Inflammatory macrophage (primary cell): ENCODE data around the gene MLYCD.

Experiments
- DNase-seq, 2 donors: peaks; one replicate each; pipeline ENCODE4 v3.0.0-alpha.2; 2020 to 2022

Gene MLYCD

DNA sequence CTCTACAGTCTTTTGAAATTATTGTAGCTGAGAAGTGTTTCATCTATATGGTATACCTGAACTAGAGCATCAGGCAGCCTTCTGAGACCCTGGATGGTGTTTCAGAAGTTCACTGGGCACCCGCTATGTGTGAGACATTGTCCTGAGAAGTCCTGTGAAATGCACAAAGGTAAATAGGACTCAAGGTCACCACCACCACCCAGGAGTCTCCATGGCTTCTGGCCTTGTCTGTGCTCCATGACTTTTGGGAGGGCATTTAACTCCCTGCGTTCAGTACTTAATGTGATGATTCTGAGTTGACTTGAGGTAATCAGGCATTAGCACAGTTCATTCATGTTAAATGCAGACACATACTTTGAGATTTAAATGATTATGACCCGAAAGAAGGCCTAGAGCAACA, 1.1 kb downstream of the MLYCD start:
- no peak for DNase-seq

DNA sequence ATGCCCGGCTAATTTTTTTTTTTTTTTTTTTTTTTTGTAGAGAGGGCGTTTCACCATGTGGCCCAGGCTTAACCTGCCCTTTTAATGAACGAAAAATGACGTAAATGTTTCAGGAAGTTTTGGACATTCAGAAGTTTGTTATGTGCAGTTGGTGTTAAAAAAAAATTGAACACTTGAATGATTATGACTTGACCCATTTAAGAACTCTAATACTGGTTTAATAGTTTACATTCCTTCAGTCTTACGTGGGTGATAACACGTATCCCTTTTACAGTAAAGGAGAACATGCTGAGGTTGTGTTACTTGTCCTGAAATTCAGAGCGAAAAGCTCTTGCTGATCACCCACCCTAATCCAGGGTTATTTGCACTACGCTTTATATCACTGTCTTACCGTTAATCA, 1.7 kb downstream of the MLYCD start:
- no peak for DNase-seq

GRCh38 chr16:83901101-83901500, 2.2 kb downstream of the MLYCD start:
- DNase-seq = no peak

DNA sequence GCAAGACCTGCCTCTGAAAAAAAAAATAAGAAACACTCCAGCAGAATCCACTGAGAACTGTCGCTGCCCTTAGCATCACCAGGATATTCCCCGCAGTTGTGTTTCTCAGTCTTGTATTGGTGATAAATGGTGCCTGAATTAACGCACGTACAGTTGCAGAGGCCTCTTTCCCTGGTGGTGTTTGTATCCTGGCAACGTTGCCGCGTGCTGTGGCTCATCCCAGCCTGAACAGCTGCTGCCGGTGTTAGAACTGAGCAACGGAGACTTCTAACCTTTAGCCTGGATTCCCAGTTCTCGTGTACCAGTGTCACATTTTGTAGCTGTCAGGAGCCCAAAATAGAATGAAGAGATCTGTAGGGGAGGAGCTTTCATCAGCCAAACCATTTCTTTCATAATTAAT, 4.8 kb downstream of the MLYCD start:
- DNase-seq = no peak

DNA sequence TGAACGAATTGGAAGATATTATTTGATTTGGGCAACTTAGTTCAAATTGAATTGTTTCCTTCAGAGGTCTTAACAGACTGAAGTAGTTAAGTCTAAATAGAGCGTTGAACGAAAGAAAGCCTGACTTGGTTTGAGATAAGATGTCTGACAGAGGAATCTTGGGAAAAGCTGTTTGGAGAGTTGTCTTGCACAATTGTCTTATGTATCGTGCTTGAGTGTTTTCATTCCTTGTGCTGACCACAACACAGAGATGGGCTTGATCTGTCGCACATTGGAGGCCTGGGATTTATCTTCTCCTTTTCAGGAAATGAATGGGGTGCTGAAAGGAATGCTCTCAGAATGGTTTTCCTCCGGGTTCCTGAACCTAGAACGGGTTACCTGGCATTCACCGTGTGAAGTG, 7.8 kb downstream of the MLYCD start:
- no peak for DNase-seq

DNA sequence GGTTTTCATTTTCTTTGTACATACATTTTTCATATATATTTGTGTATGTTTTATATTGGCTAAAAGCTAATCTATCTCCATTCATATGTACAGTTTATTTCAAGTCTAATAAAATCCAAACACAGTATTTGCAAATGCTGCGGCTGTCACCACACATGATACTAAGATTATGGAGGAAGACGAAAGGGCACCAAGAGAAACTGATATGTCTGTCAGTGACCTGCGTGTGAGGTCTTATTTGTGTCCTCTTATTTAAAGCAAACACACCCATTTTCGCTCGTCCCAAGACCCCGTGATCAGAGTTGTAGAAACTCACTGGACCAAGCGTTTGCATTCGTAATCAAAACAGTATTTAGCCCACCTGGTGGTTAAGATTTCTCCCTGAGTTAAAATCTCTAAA, 8.2 kb downstream of the MLYCD start:
- DNase-seq = no peak

DNA sequence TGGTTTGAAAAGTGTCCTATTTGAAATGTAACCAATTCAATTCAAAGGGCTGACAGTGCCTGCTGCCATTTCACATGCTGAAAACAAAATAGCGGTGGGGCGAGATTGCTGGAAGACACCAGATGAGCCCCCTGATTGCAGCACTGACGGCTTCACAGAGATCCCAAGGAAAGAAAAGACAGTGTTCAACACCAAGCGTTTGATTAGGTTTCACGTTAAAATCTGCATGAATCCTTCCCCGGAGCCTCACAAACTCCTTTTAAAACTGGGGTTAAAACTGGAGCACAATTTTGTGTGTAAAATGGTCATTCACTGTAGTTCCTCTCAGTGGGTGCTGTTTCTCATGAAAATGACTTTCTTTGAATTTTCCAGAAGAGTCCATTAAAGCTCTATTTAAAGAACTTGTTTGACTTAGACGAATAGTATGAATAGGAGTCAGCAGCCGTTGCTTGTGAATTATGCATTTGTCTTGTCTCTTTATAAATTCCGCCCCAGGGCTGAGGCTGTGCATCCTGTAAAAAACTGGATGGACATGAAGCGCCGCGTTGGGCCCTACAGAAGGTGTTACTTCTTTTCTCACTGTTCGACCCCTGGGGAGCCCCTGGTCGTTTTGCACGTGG, 8.8 kb downstream of the MLYCD start:
- DNase-seq = no peak

DNA sequence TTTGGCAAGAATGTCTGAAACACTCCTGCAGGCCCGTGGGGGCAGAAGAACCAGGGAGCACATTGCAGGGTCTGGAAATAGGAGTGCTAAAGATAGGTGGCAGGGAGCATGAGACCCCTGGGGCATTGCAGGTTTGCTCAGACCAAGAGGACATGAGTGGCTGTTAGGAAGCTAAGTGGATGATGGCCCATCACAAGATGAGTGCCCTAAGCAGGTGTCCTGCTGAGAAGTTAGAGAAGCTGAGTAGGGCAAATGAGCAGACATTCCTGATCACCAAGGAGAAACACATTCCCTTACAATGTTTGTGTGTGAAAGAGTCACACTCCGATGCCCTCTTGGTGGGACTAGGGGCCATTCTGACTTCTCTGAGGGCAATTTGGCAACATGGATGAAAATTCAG, 9.9 kb downstream of the MLYCD start:
- no peak for DNase-seq

- DNase-seq = no peak
These were observed 12.4 kb downstream of the MLYCD start for GRCh38 chr16:83911290-83911689.

DNA sequence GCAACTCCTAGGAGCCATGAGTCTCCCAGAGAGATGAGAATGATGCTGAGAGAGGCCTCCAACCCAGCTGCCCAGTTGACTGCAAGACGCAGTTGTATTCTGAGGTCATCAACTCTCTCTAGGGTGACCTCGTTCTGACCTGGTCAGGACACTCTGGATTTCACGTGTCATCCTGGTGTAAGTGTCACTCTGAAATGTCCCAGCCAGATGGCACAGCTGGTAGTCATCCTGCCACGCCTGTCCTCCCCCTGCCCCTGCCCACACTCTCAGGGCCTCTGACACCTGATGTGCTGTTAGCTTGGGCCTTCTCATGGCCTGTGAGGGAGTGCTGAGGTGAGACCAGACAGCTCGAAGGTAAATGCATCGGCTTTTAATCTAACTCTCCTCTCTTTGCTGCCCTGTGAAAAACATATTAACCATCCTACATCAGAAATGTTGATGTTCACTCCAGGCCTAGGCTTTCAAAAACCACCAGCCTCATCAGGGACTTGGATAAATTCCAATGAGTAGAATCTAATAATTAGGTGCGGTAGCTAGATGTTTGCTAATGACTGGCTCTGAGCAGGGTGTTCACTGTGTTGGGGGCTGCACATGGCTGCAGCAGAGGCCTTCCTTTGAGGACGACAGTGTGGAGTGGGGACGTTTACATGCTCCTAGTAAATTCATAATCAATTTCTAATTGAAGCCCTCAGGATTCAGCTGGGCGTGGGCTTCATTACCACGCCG, 13.8 kb downstream of the MLYCD start:
- no peak for DNase-seq

- DNase-seq = no peak
These were observed 14.3 kb downstream of the MLYCD start for GRCh38 chr16:83913245-83913633.

DNA sequence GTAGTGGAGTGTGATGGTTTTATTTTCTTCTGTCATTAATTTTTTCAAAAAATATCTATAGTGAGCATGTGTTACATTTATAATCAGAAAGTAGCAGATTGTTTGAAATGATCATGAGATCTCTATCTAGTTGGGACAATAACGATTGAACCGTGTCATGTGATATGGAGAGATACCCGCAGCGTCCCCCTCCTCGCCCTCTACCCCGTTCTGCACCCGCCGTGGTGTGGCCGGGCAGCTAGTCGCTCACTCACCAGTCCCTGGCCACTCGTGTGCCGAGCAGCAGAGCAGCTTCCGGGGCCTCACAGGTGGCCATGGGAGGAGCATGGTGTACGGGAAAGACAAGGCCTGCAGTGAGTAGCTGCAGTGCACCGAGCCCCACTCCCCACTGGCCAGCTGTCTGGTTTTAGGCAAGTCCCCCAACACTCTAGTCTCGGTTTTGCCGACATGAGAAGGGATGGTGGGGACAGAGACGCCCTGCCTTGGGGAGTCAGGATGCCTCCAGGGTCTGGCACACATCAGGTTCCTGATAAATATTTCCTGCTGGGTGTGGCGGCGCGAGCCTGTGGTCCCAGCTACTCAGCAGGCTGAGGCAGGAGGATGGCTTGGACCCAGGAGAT, 15.3 kb downstream of the MLYCD start:
- no peak for DNase-seq

DNA sequence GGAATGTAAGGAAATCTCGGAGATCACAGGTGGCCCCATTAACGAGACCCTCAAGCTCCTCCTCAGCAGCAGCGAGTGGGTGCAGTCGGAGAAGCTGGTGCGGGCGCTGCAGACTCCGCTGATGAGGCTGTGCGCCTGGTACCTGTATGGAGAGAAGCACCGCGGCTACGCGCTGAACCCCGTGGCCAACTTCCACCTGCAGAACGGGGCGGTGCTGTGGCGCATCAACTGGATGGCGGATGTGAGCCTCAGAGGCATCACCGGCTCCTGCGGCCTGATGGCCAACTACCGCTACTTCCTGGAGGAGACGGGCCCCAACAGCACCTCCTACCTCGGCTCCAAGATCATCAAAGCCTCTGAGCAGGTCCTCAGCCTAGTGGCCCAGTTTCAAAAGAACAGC, 16.2 kb downstream of the MLYCD start:
- no peak for DNase-seq

- DNase-seq = no peak
These were observed 16.6 kb downstream of the MLYCD start for GRCh38 chr16:83915491-83915890.

- no peak for DNase-seq
These were observed 18.5 kb downstream of the MLYCD start for GRCh38 chr16:83917152-83918120.

GRCh38 chr16:83920894-83921491, 22.1 kb downstream of the MLYCD start:
- DNase-seq = no peak

GRCh38 chr16:83923581-83924365, 24.9 kb downstream of the MLYCD start:
- no peak for DNase-seq

- DNase-seq = no peak
These were observed 25.8 kb downstream of the MLYCD start for GRCh38 chr16:83924686-83925085.

DNA sequence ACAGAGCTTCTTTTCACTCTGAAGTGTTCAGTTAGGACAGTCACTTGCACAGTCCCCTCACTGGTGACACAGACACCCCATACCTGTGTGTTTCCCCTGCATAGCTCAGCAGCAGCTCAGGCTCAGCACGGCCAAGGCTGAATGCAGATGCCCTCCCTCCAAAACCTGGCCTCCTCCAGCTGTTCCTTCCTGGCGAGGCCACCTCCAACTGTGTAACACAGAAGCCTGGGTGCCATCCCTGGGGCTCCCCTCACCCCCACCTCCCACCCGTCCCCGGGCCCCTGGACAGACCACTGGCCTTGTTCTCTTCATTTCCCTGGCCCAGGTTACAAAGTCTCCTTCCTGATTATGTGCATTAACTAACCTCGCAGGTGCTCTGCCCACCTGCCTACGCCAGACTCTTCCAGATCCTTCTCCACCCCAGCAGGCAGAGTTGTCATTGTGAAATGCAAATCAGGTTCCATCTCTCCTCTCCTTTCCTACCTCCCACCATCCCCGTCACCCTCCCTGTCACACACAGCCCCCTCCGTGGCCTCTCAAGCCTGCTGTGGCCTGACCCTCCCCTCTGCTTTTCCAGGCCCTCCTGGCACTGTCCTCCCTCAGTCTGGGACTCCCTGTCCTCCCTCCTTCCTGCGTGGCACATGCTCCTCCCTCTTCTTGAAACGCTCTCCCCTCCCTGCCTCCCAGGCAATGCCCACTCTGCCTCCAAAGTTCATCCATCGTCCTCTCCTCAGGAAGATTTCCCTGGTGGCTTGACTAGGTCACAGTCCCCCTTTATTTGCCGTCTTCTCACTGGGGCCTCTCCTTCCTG, 26.4 kb downstream of the MLYCD start:
- no peak for DNase-seq

DNA sequence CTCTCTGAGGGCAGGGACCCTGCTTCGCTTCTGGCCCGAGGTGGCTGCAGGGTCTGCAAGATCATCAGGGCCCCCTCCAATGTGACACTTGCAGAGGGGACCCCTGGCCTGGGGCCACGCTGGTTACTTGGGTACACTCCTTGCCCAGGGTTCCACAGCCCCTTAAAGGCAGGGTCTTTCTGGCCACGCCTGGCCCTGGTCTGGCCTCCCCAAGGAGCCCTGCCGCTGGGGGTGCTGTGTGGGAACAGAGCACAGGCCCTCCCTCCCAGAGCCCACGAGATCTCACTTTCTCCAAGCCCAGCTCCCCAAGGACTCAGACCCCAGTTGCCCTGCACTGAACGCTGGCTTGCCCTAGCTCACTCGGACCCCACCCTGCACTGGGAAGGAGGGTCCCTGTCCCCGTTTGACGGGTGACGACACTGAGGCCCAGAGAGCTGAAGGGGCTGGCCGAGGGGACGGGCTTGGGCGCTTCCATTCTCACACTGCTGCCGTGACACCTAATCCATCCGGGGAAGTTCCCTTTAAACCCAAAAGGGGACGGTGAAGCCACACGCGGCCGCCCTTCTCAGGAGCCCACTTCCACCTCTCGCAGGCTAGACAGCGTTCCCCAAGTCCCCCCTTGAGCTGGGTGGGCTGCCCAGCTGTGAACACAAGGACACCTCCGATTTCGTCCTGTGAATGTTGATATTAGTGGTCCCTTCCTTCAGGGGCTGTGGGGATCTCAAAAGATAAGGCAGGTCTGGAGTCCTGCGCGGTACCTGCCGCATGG, 27.2 kb downstream of the MLYCD start:
- DNase-seq = no peak
